Brain pericyte (primary cell): Measurements from ENCODE around the gene PIK3R1.
"Not testable (repeated sequence)": the region's sequence is repeated elsewhere in the genome, so short reads cannot be mapped to it uniquely, and the experiment has no call there.

Source experiments
- DNase-seq: peaks from one replicate; pipeline ENCODE4 v3.0.0-alpha.2; 2012; ENCODE audit warnings: low read depth, low spot score

The PIK3R1 gene

GRCh38 chr5:68225911-68226545 lies 10.5 kb downstream of the PIK3R1 start:
- no peak for DNase-seq

- no peak for DNase-seq
Measured at GRCh38 chr5:68226546-68227073, 11.1 kb downstream of the PIK3R1 start.

- DNase-seq: no peak
Measured at GRCh38 chr5:68227532-68228160, 12.1 kb downstream of the PIK3R1 start.

GRCh38 chr5:68229416-68229815 lies 13.9 kb downstream of the PIK3R1 start:
- DNase-seq: no peak

- no peak for DNase-seq
Measured at GRCh38 chr5:68230285-68230684, 14.7 kb downstream of the PIK3R1 start.

GRCh38 chr5:68231414-68232076 lies 16.0 kb downstream of the PIK3R1 start:
- DNase-seq: no peak

DNA sequence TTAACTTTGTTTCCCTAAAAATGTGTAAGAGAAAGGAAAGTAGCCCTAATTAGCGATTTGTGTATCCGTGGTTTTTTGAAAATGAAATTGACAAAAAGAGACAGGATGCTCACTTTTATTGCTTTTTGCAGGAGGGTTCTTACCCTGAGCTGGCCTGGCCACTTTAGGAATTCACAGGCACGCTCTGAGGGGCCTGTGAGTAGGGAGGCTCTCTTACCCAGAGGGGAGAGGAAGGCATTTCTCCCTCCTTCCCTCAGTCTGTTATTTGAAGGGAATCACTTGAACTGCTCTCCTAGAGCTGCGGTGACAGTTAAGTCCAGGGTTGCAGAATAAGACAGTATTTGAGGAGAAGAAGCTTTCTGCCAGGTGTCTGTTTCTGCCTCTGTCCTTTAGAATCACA lies 16.7 kb downstream of the PIK3R1 start:
- DNase-seq: no peak

GRCh38 chr5:68233075-68233474 lies 17.5 kb downstream of the PIK3R1 start:
- DNase-seq: no peak

DNA sequence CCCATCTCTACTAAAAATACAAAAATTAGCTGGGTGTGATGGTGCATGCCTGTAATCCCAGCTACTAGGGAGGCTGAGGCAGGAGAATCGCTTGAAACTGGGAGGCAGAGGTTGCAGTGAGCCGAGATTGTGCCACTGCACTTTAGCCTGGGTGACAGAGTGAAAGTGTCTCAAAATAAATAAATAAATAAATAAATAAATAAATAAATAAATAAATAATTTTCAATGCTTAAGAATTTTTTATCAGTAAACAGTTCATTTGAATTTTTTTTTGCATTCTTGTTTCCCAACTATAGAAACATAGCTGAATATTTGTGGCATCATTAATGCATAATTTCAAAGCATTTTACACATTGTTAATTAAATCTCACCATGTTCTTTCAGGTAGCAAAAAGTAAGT lies 19.7 kb downstream of the PIK3R1 start:
- DNase-seq: not testable (repeated sequence)

DNA sequence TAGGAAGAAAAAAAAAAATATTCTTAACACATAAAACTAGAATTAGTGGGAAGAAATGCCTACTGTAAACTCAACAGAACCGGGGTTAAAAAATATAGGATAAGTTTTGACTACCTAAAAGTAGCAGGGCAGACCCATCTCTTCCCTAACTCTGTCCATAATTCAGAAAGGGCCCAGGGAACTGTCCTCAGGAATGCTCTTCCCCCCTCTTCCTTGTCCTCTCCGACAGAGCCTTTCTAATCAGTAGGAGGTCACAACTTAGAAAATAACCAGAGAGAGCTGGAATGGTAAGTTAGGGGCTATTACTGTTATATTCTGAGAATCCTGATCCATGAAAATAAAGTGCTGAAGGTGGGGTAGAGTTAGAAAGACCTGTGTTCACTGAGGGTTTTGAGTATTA lies 22.2 kb downstream of the PIK3R1 start:
- no peak for DNase-seq

DNA sequence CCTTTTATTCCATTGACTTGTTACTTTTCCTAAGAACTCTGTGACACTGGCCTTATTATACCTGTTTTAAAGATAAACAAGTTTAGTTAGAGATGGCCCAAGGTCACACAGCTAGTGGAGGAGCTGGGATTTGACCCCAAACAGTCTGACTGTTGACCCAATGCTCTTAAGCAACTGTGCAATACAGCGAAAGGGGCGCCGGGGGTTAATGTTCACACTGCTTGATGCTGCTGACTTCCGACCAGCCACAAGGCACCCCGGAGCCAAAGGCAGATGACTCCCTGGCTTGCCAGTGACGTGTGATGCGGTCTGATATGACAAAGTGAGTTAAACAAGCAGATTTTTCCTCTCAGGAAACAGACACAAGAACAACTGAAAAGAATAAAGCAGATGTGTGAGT lies 23.9 kb downstream of the PIK3R1 start:
- DNase-seq: peak; percentile 45

DNA sequence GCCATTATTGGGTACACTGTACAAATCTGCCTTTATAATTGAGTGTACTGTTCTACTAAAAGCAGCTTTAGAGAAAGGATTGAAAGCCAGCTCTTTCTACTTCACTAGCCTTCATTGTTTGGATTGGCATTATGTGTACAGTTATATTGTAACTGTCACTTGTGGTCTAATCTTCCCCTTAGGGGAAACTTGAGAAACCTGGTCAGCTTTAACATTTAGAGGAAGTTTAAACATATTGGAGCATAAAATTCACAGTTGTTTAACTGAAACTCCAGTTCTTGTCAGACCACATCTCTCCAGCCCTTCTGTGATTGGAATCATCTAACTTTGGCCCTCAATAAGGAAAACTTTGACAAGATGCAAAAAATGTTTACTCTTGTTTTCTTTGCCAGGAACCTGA lies 24.6 kb downstream of the PIK3R1 start:
- DNase-seq: no peak

GRCh38 chr5:68240771-68241170 lies 25.2 kb downstream of the PIK3R1 start:
- no peak for DNase-seq

DNA sequence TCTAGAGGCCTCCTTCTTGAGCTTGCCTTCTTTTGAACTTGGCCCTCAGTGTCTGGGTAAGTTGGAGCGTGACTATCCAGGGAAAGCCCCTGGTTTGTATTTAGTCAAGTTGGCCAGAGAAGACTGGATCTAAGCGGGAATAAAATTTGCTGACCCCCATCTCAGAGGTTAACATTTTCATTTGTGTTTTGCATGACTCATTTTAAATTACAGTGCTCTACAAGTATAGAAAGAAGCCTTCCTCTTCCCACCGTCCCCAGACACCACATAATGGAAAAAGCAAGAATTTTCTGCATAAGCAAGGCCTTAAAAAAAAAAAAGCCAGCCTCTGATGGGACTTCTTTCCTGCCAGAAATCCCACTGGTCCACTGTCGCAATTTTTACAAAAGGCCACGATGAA lies 27.2 kb downstream of the PIK3R1 start:
- peak; percentile 29 for DNase-seq

GRCh38 chr5:68243251-68243650 lies 27.7 kb downstream of the PIK3R1 start:
- DNase-seq: no peak

DNA sequence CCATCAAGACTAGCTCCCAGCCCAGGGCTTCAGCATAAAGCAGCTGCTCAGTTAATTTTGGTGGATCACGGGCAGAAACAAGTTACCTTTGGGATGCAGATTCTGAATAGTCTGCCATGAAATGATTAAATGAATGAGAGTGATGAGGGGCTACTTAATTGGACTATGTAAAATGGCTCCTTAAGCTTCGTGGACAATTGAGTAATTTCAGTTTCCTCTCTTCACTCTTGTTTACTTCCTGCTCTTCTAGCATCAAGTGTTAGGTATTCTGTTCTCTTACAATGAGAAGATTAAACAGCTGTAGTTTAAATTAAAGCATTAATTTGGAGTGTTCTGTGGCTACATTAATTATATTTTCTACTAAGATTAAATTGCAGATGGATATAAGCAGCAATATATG lies 28.1 kb downstream of the PIK3R1 start:
- no peak for DNase-seq

- DNase-seq: no peak
Measured at GRCh38 chr5:68245319-68245718, 29.8 kb downstream of the PIK3R1 start.

- DNase-seq: no peak
Measured at GRCh38 chr5:68246802-68247201, 31.2 kb downstream of the PIK3R1 start.

GRCh38 chr5:68247627-68248026 lies 32.1 kb downstream of the PIK3R1 start:
- DNase-seq: no peak

GRCh38 chr5:68248896-68249295 lies 33.3 kb downstream of the PIK3R1 start:
- no peak for DNase-seq

- no peak for DNase-seq
Measured at GRCh38 chr5:68249520-68249919, 34.0 kb downstream of the PIK3R1 start.

DNA sequence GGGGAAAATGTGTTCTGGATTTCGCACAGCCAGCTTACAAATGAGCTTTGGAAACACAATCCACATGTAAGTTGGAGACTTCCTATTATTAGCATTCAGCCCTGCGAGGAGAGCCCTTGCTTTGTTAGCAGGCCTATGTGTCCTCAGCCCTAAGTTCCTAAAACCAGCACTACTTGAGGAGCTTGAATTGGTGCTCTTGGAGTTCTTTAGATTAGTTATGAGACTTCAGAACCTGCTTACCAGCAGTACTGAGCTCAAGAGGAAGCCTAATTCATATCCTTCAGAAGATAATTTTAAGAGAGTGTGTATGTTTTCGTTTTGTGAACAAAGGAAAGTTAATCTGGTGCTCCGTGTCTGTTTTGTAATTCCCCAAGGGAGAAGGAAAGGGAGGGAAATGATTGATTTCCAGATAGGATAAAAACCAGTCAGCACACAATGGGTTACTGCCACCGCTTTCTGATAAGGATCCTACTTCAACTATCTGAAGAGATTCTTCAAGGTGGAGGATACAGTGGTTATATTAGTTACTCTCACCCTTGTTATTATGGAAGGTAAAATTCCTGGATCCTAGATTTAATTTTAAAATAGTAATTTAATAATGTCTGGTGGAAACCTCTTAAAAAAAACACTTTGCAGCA lies 35.2 kb downstream of the PIK3R1 start:
- no peak for DNase-seq
